ENCODE measurements around the gene AGBL3.

- TF ChIP-seq YY1 (IDR thresholded peaks at IDR 0.05; ENCODE audit: insufficient read depth, insufficient read length) (no peak), SUZ12 (IDR thresholded peaks at IDR 0.05; ENCODE audit: extremely low read depth, insufficient read depth, insufficient read length) (no peak), ZNF274 (IDR thresholded peaks at IDR 0.05; ENCODE audit: low read depth, low read length) (no peak)
These were observed 49.3 kb upstream of the AGBL3 start for GRCh38 chr7:134936893-134937510.
